ENCODE measurements around the gene ZBTB18.

DNA sequence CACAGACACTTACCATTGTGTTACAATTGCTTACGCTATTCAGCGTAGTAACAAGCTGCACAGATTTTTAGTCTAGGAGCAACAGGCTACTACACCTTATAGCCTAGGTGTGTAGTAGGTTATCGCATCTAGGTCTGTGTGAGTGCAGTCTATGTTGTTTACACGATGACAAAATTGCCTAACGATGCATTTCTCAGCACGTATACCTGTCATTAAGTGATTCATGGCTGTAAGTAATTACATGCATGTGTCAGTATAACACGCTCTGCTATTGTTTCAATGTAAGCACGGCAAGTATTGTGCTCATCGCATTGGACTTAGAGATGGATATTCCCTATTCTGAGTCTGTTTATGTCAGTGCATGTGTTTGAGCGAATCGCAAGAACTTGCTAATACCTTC lies 15.7 kb upstream of the ZBTB18 start:
- TF ChIP-seq RAD21 (IDR thresholded peaks at IDR 0.05; ENCODE audit: low read length) (no peak), EZH2phosphoT487 (IDR thresholded peaks at IDR 0.05; ENCODE audit: borderline replicate concordance, low read depth) (no peak), REST (IDR thresholded peaks at IDR 0.05; ENCODE audit: low read depth, low read length) (no peak), TAF1 (IDR thresholded peaks at IDR 0.05; ENCODE audit: borderline replicate concordance, low read depth, low read length) (no peak), SIN3A (IDR thresholded peaks at IDR 0.05; ENCODE audit: borderline replicate concordance, low read depth, low read length) (no peak), MEF2A (IDR thresholded peaks at IDR 0.05; ENCODE audit: borderline replicate concordance, low read depth) (no peak), SMC3 (IDR thresholded peaks at IDR 0.05; ENCODE audit: low read depth, low read length) (no peak), POLR2AphosphoS5 (IDR thresholded peaks at IDR 0.05; ENCODE audit: low read depth, low read length) (no peak), MAX (IDR thresholded peaks at IDR 0.05; ENCODE audit: low read depth) (no peak), CHD2 (IDR thresholded peaks at IDR 0.05; ENCODE audit: low read length, partially characterized antibody) (no peak)
- TF ChIP-seq, protein P1, sequence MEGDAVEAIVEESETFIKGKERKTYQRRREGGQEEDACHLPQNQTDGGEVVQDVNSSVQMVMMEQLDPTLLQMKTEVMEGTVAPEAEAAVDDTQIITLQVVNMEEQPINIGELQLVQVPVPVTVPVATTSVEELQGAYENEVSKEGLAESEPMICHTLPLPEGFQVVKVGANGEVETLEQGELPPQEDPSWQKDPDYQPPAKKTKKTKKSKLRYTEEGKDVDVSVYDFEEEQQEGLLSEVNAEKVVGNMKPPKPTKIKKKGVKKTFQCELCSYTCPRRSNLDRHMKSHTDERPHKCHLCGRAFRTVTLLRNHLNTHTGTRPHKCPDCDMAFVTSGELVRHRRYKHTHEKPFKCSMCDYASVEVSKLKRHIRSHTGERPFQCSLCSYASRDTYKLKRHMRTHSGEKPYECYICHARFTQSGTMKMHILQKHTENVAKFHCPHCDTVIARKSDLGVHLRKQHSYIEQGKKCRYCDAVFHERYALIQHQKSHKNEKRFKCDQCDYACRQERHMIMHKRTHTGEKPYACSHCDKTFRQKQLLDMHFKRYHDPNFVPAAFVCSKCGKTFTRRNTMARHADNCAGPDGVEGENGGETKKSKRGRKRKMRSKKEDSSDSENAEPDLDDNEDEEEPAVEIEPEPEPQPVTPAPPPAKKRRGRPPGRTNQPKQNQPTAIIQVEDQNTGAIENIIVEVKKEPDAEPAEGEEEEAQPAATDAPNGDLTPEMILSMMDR (IDR thresholded peaks at IDR 0.05) = no peak

Data from SK-N-SH (cell line).